Heart left ventricle (tissue), 13 donors: ENCODE measurements around the gene LRRC14B.

Source experiments
- CTCF ChIP-seq, 12 donors: fragments of 200-600 bp; sonication (generic) in 4 of 12; IDR thresholded peaks; one replicate each; pipeline versions ENCODE4 v1.5.0 to v1.8.0; 2018 to 2022; ENCODE audit warnings: antibody characterized with exemption in 12 of 12, mild to moderate bottlenecking in 5 of 12
- POLR2A ChIP-seq, 2 donors: fragments of 450-650 bp; IDR thresholded peaks; one replicate each; pipeline ENCODE4 v1.6.1; 2017; ENCODE audit warnings: antibody characterized with exemption in 2 of 2, mild to moderate bottlenecking in 2 of 2, moderate library complexity in 2 of 2
- donor health status: ischemic (EF 13 %, LVEDD 7.1; RV severe dilation, severe dysfunction).
- donor health status: DM: no; HTN: yes; CAD: no.
- donor health status: DM: no; HTN: no; CAD: no.
- donor health status: ischemic (EF 25% LVEDD 6.9; RV normal size, moderate dysfunction).
- donor health status: ischemic (EF 25% LVEDD 5.7; RV mildly dilated, moderate dysfunction).
- donor health status: ischemic (EF 35%, LVEDD 5.7; RV mildly dilated, moderate dysfunction).
- donor health status: nonischemic (EF 11% LVEDD 7.7; RV severe dilation, severe dysfunction).
- donor health status: DM: yes; HTN: yes; CAD: no.
- donor health status: PGD.
- donor health status: ischemic (EF 29% LVEDD 5.4; RV normal size, mild dysfunction).
- donor health status: nonischemic (EF 23%, LVEDD 6.1; RV moderate dilation, normal function).

GRCh38 chr5:218457-219291, 27.4 kb downstream of the LRRC14B start:
- TF ChIP-seq CTCF (IDR thresholded peaks at IDR 0.05) (peak in 1 of 12 donors; percentile 9), POLR2A (IDR thresholded peaks at IDR 0.05) (peak in 1 of 2 donors; percentile 23)
